NCI-H2227 (cell line): ENCODE data around the gene LINGO3.

ENCODE experiments used
- DNase-seq: peaks from one replicate; lab custom pipeline; 2025; ENCODE audit not compliant: unreplicated experiment; lab: John Stamatoyannopoulos, UW

Gene LINGO3

GRCh38 chr19:2306281-2306806, 1.6 kb downstream of the LINGO3 start:
- DNase-seq = no peak

- no peak for DNase-seq
These were observed 2.3 kb downstream of the LINGO3 start for GRCh38 chr19:2305452-2306280.

GRCh38 chr19:2303211-2303798, 4.6 kb downstream of the LINGO3 start:
- DNase-seq = no peak

GRCh38 chr19:2302319-2303210, 5.4 kb downstream of the LINGO3 start:
- DNase-seq = no peak

GRCh38 chr19:2300533-2300932, 7.4 kb downstream of the LINGO3 start:
- DNase-seq = no peak

GRCh38 chr19:2296141-2296540, 11.8 kb downstream of the LINGO3 start:
- no peak for DNase-seq

- DNase-seq = no peak
These were observed 13.1 kb downstream of the LINGO3 start for GRCh38 chr19:2294687-2295335.

- DNase-seq = peak; percentile 56
These were observed 16.7 kb downstream of the LINGO3 start for GRCh38 chr19:2291185-2291751.

- no peak for DNase-seq
These were observed 17.3 kb downstream of the LINGO3 start for GRCh38 chr19:2290441-2291184.

- DNase-seq = no peak
These were observed 18.1 kb downstream of the LINGO3 start for GRCh38 chr19:2289714-2290435.

- DNase-seq = no peak
These were observed 18.9 kb downstream of the LINGO3 start for GRCh38 chr19:2288818-2289713.

GRCh38 chr19:2288338-2288817, 19.6 kb downstream of the LINGO3 start:
- no peak for DNase-seq

- DNase-seq = no peak
These were observed 20.2 kb downstream of the LINGO3 start for GRCh38 chr19:2287585-2288337.

- DNase-seq = no peak
These were observed 21.4 kb downstream of the LINGO3 start for GRCh38 chr19:2286402-2287140.

- DNase-seq = no peak
These were observed 24.0 kb downstream of the LINGO3 start for GRCh38 chr19:2283835-2284507.

GRCh38 chr19:2282862-2283237, 25.1 kb downstream of the LINGO3 start:
- no peak for DNase-seq
